ENCODE measurements around the gene RAB19.
"Not testable (repeated sequence)": the region's sequence is repeated elsewhere in the genome, so short reads cannot be mapped to it uniquely, and the experiment has no call there.

Gene RAB19

GRCh38 chr7:140453273-140453672, 49.4 kb downstream of the RAB19 start:
- no peak for DNase-seq (ENCODE audit: low read depth)
- no peak overlapping the region for H3K4me3 ChIP-seq (replicated peaks; ENCODE audit: low read depth, low read length)
- TF ChIP-seq CTCF (IDR thresholded peaks at IDR 0.05; ENCODE audit: low read length, missing control alignments), result no peak

GRCh38 chr7:140453785-140454656, 50.2 kb downstream of the RAB19 start:
- not testable (repeated sequence) for H3K4me3 ChIP-seq (replicated peaks; ENCODE audit: low read depth, low read length); DNase-seq (ENCODE audit: low read depth)

GRCh38 chr7:140454657-140455015, 50.8 kb downstream of the RAB19 start:
- TF ChIP-seq CTCF (IDR thresholded peaks at IDR 0.05; ENCODE audit: low read length, missing control alignments), result no peak
- no peak overlapping the region for H3K4me3 ChIP-seq (replicated peaks; ENCODE audit: low read depth, low read length)
- DNase-seq (ENCODE audit: low read depth), result no peak

GRCh38 chr7:140455743-140456142, 51.9 kb downstream of the RAB19 start:
- no peak for DNase-seq (ENCODE audit: low read depth)
- no peak for TF ChIP-seq CTCF (IDR thresholded peaks at IDR 0.05; ENCODE audit: low read length, missing control alignments)
- no peak overlapping the region for H3K4me3 ChIP-seq (replicated peaks; ENCODE audit: low read depth, low read length)

GRCh38 chr7:140456551-140457051, 52.7 kb downstream of the RAB19 start:
- TF ChIP-seq CTCF (IDR thresholded peaks at IDR 0.05; ENCODE audit: low read length, missing control alignments), result no peak
- H3K4me3 ChIP-seq (replicated peaks; ENCODE audit: low read depth, low read length), result no peak overlapping the region
- DNase-seq (ENCODE audit: low read depth), result no peak

- DNase-seq (ENCODE audit: low read depth), result no peak
- H3K4me3 ChIP-seq (replicated peaks; ENCODE audit: low read depth, low read length), result no peak overlapping the region
- TF ChIP-seq CTCF (IDR thresholded peaks at IDR 0.05; ENCODE audit: low read length, missing control alignments), result no peak
Observed at GRCh38 chr7:140458201-140458600, 54.3 kb downstream of the RAB19 start.

- H3K4me3 ChIP-seq (replicated peaks; ENCODE audit: low read depth, low read length), result no peak overlapping the region
- no peak for DNase-seq (ENCODE audit: low read depth)
- no peak for TF ChIP-seq CTCF (IDR thresholded peaks at IDR 0.05; ENCODE audit: low read length, missing control alignments)
Observed at GRCh38 chr7:140458916-140459315, 55.1 kb downstream of the RAB19 start.
